Right lobe of liver (tissue), 6 donors: ENCODE measurements around the gene INPP5D. TPM values are rescaled to one million over a fixed set of nuclear protein-coding genes. Genes with fewer than 3 reads are reported as not detected.

Source experiments
- ATAC-seq, 4 donors: fragments of 200-7000 bp; cut with Tn5 transposase; one replicate each; pipeline ENCODE4 v1.9.1; 2020; ENCODE audit warnings: mild to moderate bottlenecking in 4 of 4, moderate library complexity in 4 of 4
- DNase-seq, 3 donors: peaks; one replicate each; pipeline ENCODE4 v3.0.0-alpha.2; 2020
- H3K27ac ChIP-seq, 3 donors: fragments of 200-600 bp; one replicate each; pipeline ENCODE4 v1.8.0; 2022
- H3K27me3 ChIP-seq, 2 donors: fragments of 200-600 bp; one replicate each; pipeline ENCODE4 v1.8.0; 2022
- H3K36me3 ChIP-seq, 4 donors: fragments of 200-600 bp; sonication (generic) in 1 of 4; one replicate each; pipeline versions ENCODE4 v1.5.1 to v1.8.0; 2017 to 2022; ENCODE audit warnings: control low read depth in 1 of 4
- H3K4me1 ChIP-seq, 4 donors: fragments of 200-600 bp; sonication (generic) in 1 of 4; one replicate each; pipeline versions ENCODE4 v1.5.1 to v1.8.0; 2017 to 2022; ENCODE audit warnings: control low read depth in 1 of 4
- H3K4me3 ChIP-seq, 3 donors: fragments of 200-600 bp; one replicate each; pipeline ENCODE4 v1.8.0; 2022
- H3K9me3 ChIP-seq, 4 donors: fragments of 200-600 bp; sonication (generic) in 1 of 4; one replicate each; pipeline versions ENCODE4 v1.5.1 to v1.8.0; 2017 to 2022; ENCODE audit warnings: control low read depth in 1 of 4
- POLR2A ChIP-seq: fragments of 450-650 bp; IDR thresholded peaks from one replicate; pipeline ENCODE4 v1.6.1; 2017; ENCODE audit warnings: antibody characterized with exemption, mild to moderate bottlenecking
- WGBS: methylation state at CpG from one replicate; pipeline ENCODE4 v1.1.6; 2018; ENCODE audit warnings: low coverage, low lambda C conversion rate; ENCODE audit not compliant: insufficient coverage; ENCODE audit errors: missing lambda C conversion rate; 5-methylcytosine and 5-hydroxymethylcytosine counted together
- intact Hi-C, 2 donors: fragments of 100-400 bp; cut with DNase I; formaldehyde crosslinking; loops; one replicate each; pipeline versions ENCODE4 v1.11.2 to v1.14.1; 2022
- total RNA-seq, 6 experiments: library from RNA; depleted of rRNA in 2 of 6; stranded (reverse); fragments of >200 nt in 2 of 6; fragmentation: NEBNext Ultra II Directional in 3 of 6; extraction: Animal tissue kit (Norgen Biotek cat#: 25700) in 3 of 6; gene quantifications; one replicate each; pipeline versions ENCODE4 v1.1.0 to v1.2.4, GENCODE V29; 2016 to 2023
- TF ChIP-seq, protein P1 (sequence below), 4 donors: fragments of 200-600 bp in 3 of 4; fragments of 450-650 bp in 1 of 4; IDR thresholded peaks; one replicate each; pipeline versions ENCODE4 v1.5.1 to v1.8.0; 2016 to 2022; ENCODE audit warnings: antibody characterized with exemption in 4 of 4, mild to moderate bottlenecking in 2 of 4
- donor health status: DM: no; HTN: yes; CAD: no.
- donor health status: DM: no; HTN: no; CAD: no.
- donor health status: DM: no; HTN: no; CAD: no.
- donor health status: DM: no; HTN: yes; CAD: no.
- donor health status: DM: no; HTN: yes; CAD: no.

Gene INPP5D
- total RNA-seq, 6 experiments from 2014 or later: 3.5 to 8.1 (median 5.5) TPM

DNA sequence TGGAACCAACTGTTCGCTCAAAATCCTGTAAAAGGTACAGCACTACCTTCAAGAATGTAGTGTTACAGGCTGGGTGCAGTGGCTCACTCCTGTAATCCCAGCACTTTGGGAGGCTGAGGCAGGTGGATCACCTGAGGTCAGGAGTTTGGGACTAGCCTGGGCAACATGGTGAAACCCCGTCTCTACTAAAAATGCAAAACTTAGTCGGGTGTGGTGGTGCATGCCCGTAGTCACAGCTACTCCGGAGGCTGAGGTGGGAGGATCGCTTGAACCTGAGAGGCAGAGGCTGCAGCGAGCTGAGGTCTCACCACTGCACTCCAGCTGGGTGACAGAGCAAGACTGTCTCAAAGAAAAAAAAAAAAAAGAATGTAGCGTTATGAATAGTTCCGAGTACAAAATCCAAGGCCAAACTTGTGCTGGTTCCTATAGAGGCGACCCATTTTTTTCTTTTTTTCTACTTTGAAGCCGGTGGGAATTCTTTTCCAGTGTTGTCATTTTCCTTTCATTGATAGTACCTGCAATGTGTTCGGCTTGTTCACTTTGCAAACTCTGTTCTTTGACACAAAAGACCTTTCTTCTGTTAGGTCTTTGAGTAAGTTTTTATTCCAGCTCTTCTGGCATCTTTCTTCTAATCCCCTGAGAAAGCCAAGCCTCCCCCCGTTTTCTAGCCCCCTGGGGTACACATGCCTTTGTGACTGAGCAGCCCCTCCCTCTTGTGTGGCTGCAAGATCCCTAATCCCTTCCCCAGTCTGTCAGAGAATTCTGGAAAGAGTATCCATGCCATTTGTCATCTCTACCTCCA, 25.1 kb downstream of the INPP5D start:
- ATAC-seq (no peak), DNase-seq (peak in 1 of 3 donors; percentile 33)
- Histone ChIP-seq H3K27me3 (no peaks in the 10 kb centered on the region), H3K9me3 (no peaks in the 10 kb centered on the region), H3K4me3 (no peak overlapping the region), H3K4me1 (no peaks in the 10 kb centered on the region), H3K27ac (peak overlapping the region; percentile 21 to 76 (median 57)), H3K36me3 (no peaks in the 10 kb centered on the region)
- WGBS: 61% methylated on average over 11 of the region's 13 CpGs
- intact Hi-C loops: no loop called here
- TF ChIP-seq, protein P1, sequence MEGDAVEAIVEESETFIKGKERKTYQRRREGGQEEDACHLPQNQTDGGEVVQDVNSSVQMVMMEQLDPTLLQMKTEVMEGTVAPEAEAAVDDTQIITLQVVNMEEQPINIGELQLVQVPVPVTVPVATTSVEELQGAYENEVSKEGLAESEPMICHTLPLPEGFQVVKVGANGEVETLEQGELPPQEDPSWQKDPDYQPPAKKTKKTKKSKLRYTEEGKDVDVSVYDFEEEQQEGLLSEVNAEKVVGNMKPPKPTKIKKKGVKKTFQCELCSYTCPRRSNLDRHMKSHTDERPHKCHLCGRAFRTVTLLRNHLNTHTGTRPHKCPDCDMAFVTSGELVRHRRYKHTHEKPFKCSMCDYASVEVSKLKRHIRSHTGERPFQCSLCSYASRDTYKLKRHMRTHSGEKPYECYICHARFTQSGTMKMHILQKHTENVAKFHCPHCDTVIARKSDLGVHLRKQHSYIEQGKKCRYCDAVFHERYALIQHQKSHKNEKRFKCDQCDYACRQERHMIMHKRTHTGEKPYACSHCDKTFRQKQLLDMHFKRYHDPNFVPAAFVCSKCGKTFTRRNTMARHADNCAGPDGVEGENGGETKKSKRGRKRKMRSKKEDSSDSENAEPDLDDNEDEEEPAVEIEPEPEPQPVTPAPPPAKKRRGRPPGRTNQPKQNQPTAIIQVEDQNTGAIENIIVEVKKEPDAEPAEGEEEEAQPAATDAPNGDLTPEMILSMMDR (IDR thresholded peaks at IDR 0.05): no peak
- no peak for TF ChIP-seq POLR2A

DNA sequence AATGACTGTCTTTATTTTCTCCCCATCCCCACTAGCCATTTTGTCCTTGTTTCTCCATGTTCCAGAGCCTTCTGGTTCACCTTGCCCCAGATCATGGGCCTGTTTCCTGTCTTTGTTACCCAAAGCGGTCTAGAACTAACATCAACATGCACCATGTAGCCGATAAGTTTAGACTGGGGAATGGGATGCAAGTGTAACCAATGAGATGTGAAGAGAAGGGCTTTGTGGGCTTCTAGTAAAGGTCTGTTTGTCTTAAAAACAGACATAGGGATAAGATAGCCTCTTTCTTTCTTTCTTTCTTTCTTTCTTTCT, 25.7 kb downstream of the INPP5D start:
- intact Hi-C loops: no loop called here
- peak overlapping the region in 2 of 3 donors; percentile 21 to 57 for H3K27ac ChIP-seq
- 86% methylated on average over 2 of the region's 2 CpGs for WGBS

DNA sequence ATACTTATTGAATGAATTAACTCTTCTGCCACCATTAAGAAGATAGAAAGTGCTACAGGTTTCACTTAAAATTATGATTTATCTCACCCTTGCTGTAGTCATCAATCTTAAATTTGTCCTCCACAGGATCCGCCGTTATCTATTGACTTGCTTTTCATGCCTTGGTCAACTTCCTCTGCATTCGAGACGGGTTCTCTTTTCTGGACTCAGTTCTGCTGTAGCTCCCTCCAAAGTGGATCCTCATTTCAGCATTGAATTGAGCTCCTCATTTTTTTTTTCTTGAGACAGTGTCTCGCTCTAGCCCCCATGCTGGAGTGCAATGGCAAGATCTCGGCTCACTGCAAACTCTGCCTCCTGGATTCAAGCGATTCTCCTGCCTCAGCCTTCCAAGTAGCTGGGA, 27.6 kb downstream of the INPP5D start:
- Histone ChIP-seq H3K4me3 (no peak overlapping the region), H3K4me1 (no peaks in the 10 kb centered on the region), H3K27me3 (no peaks in the 10 kb centered on the region), H3K9me3 (no peaks in the 10 kb centered on the region), H3K27ac (peak overlapping the region in 2 of 3 donors; percentile 28 to 37), H3K36me3 (no peaks in the 10 kb centered on the region)
- TF ChIP-seq POLR2A: no peak
- TF ChIP-seq, protein P1 (IDR thresholded peaks at IDR 0.05): no peak
- peak in 1 of 4 donors; percentile 12 for ATAC-seq
- intact Hi-C loops: no loop called here
- DNase-seq: peak in 1 of 3 donors; percentile 21
- WGBS: 74% methylated on average over 7 of the region's 7 CpGs

More for the DNA sequence above, 25.7 kb downstream of the INPP5D start:
- H3K36me3 ChIP-seq: no peaks in the 10 kb centered on the region
- H3K4me3 ChIP-seq: no peak overlapping the region
- no peak for TF ChIP-seq POLR2A
- TF ChIP-seq, protein P1 (IDR thresholded peaks at IDR 0.05): no peak
- no peaks in the 10 kb centered on the region for H3K4me1 ChIP-seq
- DNase-seq (peak in 1 of 3 donors; percentile 3), ATAC-seq (no peak)
- H3K9me3 ChIP-seq: no peaks in the 10 kb centered on the region
- H3K27me3 ChIP-seq: no peaks in the 10 kb centered on the region

DNA sequence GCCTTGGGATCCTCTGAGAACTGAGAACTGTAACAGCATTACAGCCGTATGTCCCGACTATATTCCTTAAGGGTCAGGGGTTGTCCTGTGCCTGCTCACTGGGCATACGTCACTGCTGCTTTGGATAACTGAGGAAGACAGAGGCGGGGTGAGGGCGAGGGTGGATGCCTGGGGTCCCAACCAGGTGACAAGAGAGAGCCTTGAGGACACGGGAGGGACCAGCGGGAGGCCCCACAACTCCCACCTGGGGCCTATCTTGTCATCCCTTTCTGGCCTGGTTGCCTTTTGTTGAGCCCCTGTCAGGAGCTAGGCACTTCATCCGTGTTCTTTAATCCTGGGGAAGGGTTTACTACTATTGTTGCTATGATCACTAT, 28.8 kb downstream of the INPP5D start:
- no peak for DNase-seq
- H3K27me3 ChIP-seq: no peaks in the 10 kb centered on the region

More for the DNA sequence above, 28.8 kb downstream of the INPP5D start:
- intact Hi-C loops: no loop called here
- no peaks in the 10 kb centered on the region for H3K36me3 ChIP-seq
- H3K9me3 ChIP-seq: no peaks in the 10 kb centered on the region
- ATAC-seq: no peak
- no peaks in the 10 kb centered on the region for H3K4me1 ChIP-seq
- 75% methylated on average over 1 of the region's 8 CpGs for WGBS
- H3K4me3 ChIP-seq: no peak overlapping the region
- no peak overlapping the region for H3K27ac ChIP-seq
- no peak for TF ChIP-seq POLR2A
- TF ChIP-seq, protein P1 (IDR thresholded peaks at IDR 0.05): no peak
